Mesenchymal stem cell (in vitro differentiated cells and primary cell): ENCODE measurements around the gene KCNK1.
A peak's percentile ranks its signal among the peaks of the same experiment; 100 is the strongest.

Experiments
- DNase-seq: peaks from one replicate; pipeline ENCODE4 v3.0.0-alpha.2; 2013
- H2AFZ ChIP-seq: one replicate; pipeline ENCODE4 v1.6.1; 2013; ENCODE audit warnings: low read depth, mild to moderate bottlenecking, control low read depth, inconsistent platforms, low read length, moderate library complexity
- H2AK5ac ChIP-seq: 2 replicates; pipeline ENCODE4 v1.6.1; 2013; ENCODE audit warnings: low read length, moderate library complexity, mild to moderate bottlenecking, inconsistent platforms; ENCODE audit not compliant: severe bottlenecking
- H2BK120ac ChIP-seq: one replicate; pipeline ENCODE4 v1.6.1; 2013; ENCODE audit warnings: low read depth, mild to moderate bottlenecking, inconsistent platforms, low read length, moderate library complexity
- H2BK12ac ChIP-seq, 2 experiments: one replicate each; pipeline ENCODE4 v1.6.1; 2013; ENCODE audit warnings: inconsistent platforms in 2 of 2, low read length in 2 of 2, mild to moderate bottlenecking in 2 of 2, moderate library complexity in 2 of 2, control low read depth in 1 of 2
- H2BK15ac ChIP-seq: one replicate; pipeline ENCODE4 v1.6.1; 2013; ENCODE audit warnings: mild to moderate bottlenecking, low read depth, inconsistent platforms; ENCODE audit not compliant: poor library complexity, severe bottlenecking
- H2BK5ac ChIP-seq: 2 replicates; pipeline ENCODE4 v1.6.1; 2013; ENCODE audit warnings: low read depth, mild to moderate bottlenecking, low read length, control low read depth, inconsistent platforms; ENCODE audit not compliant: poor library complexity, severe bottlenecking
- H3K14ac ChIP-seq, 2 experiments: one replicate each; pipeline ENCODE4 v1.6.1; 2013; ENCODE audit warnings: inconsistent platforms in 2 of 2, low read length in 2 of 2, control low read depth in 1 of 2, mild to moderate bottlenecking in 1 of 2, moderate library complexity in 1 of 2
- H3K18ac ChIP-seq, 2 experiments: one replicate each; pipeline ENCODE4 v1.6.1; 2013; ENCODE audit warnings: inconsistent platforms in 2 of 2, low read length in 2 of 2, control low read depth in 1 of 2, low read depth in 1 of 2, mild to moderate bottlenecking in 1 of 2
- H3K23ac ChIP-seq, 2 experiments: one replicate each; pipeline ENCODE4 v1.6.1; 2013; ENCODE audit warnings: inconsistent platforms in 2 of 2, low read length in 2 of 2, mild to moderate bottlenecking in 2 of 2, moderate library complexity in 2 of 2, control low read depth in 1 of 2
- H3K27ac ChIP-seq: 2 replicates; pipeline ENCODE4 v1.5.1; 2013; ENCODE audit warnings: mild to moderate bottlenecking, moderate library complexity, low read length, control low read depth, inconsistent platforms; ENCODE audit not compliant: poor library complexity, severe bottlenecking
- H3K27me3 ChIP-seq, 2 experiments: 2 replicates each; pipeline versions ENCODE4 v1.6.1 to v1.7.0; 2013; ENCODE audit warnings: low read length in 2 of 2, mild to moderate bottlenecking in 2 of 2, moderate library complexity in 2 of 2, control low read depth in 1 of 2, inconsistent platforms in 1 of 2; ENCODE audit not compliant: control insufficient read depth in 1 of 2, insufficient read depth in 1 of 2
- H3K36me3 ChIP-seq, 2 experiments: 2 replicates each; pipeline versions ENCODE4 v1.6.1 to v1.7.0; 2013; ENCODE audit warnings: low read length in 2 of 2, control low read depth in 1 of 2, inconsistent platforms in 1 of 2, low read depth in 1 of 2, mild to moderate bottlenecking in 1 of 2; ENCODE audit not compliant: insufficient read depth in 2 of 2, control insufficient read depth in 1 of 2
- H3K4ac ChIP-seq, 2 experiments: one replicate each; pipeline ENCODE4 v1.6.1; 2013; ENCODE audit warnings: inconsistent platforms in 2 of 2, low read length in 2 of 2, mild to moderate bottlenecking in 2 of 2, moderate library complexity in 2 of 2, control low read depth in 1 of 2, low read depth in 1 of 2
- H3K4me1 ChIP-seq: 2 replicates; pipeline ENCODE4 v1.6.1; 2013; ENCODE audit warnings: low read depth, low read length, control low read depth; ENCODE audit not compliant: control insufficient read depth, insufficient read depth
- H3K4me2 ChIP-seq: 2 replicates; pipeline ENCODE4 v1.6.1; 2013; ENCODE audit warnings: low read length, mild to moderate bottlenecking, inconsistent platforms; ENCODE audit not compliant: poor library complexity, severe bottlenecking
- H3K4me3 ChIP-seq, 2 experiments: 2 replicates each; pipeline versions ENCODE4 v1.5.1 to v1.7.0; 2013; ENCODE audit warnings: low read length in 2 of 2, mild to moderate bottlenecking in 2 of 2, control low read depth in 1 of 2, low read depth in 1 of 2; ENCODE audit not compliant: insufficient read depth in 1 of 2
- H3K79me1 ChIP-seq: replicated peaks from 2 replicates; pipeline ENCODE4 v1.6.1; 2013; ENCODE audit warnings: mild to moderate bottlenecking, control low read depth, low read length, inconsistent platforms; ENCODE audit not compliant: poor library complexity, severe bottlenecking
- H3K9ac ChIP-seq: 2 replicates; pipeline ENCODE4 v1.7.0; 2013; ENCODE audit warnings: mild to moderate bottlenecking, low read length, moderate library complexity
- H3K9me3 ChIP-seq: 2 replicates; pipeline ENCODE4 v1.7.0; 2013; ENCODE audit warnings: mild to moderate bottlenecking, low read length; ENCODE audit not compliant: control insufficient read depth
- H4K8ac ChIP-seq: one replicate; pipeline ENCODE4 v1.6.1; 2013; ENCODE audit warnings: inconsistent platforms, mild to moderate bottlenecking, low read length, moderate library complexity
- H4K91ac ChIP-seq: one replicate; pipeline ENCODE4 v1.6.1; 2013; ENCODE audit warnings: mild to moderate bottlenecking, low read length, inconsistent platforms
- WGBS: methylation state at CpG from one replicate; pipeline ENCODE4 v1.1.7; 2013; ENCODE audit warnings: mixed read lengths; 5-methylcytosine and 5-hydroxymethylcytosine counted together

The KCNK1 gene

GRCh38 chr1:233587196-233587595 lies 26.7 kb upstream of the KCNK1 start:
- Histone ChIP-seq H3K4me2 (no peak overlapping the region), H3K23ac (no peak overlapping the region), H3K18ac (no peak overlapping the region), H3K14ac (no peak overlapping the region), H3K9ac (no peak overlapping the region), H3K27me3 (no peaks in the 10 kb centered on the region), H3K9me3 (no peaks in the 10 kb centered on the region), H3K79me1 (no peaks in the 10 kb centered on the region), H2AFZ (no peak overlapping the region), H2BK5ac (no peak overlapping the region), H3K27ac (no peak overlapping the region), H3K4me1 (no peaks in the 10 kb centered on the region), H3K4ac (no peak overlapping the region), H3K36me3 (no peaks in the 10 kb centered on the region), H2BK12ac (no peak overlapping the region), H3K4me3 (no peak overlapping the region), H4K91ac (no peak overlapping the region), H2BK120ac (no peak overlapping the region), H2AK5ac (no peak overlapping the region), H2BK15ac (no peak overlapping the region), H4K8ac (no peak overlapping the region)
- WGBS, result 90% methylated on average over 3 of the region's 4 CpGs
- no peak for DNase-seq

DNA sequence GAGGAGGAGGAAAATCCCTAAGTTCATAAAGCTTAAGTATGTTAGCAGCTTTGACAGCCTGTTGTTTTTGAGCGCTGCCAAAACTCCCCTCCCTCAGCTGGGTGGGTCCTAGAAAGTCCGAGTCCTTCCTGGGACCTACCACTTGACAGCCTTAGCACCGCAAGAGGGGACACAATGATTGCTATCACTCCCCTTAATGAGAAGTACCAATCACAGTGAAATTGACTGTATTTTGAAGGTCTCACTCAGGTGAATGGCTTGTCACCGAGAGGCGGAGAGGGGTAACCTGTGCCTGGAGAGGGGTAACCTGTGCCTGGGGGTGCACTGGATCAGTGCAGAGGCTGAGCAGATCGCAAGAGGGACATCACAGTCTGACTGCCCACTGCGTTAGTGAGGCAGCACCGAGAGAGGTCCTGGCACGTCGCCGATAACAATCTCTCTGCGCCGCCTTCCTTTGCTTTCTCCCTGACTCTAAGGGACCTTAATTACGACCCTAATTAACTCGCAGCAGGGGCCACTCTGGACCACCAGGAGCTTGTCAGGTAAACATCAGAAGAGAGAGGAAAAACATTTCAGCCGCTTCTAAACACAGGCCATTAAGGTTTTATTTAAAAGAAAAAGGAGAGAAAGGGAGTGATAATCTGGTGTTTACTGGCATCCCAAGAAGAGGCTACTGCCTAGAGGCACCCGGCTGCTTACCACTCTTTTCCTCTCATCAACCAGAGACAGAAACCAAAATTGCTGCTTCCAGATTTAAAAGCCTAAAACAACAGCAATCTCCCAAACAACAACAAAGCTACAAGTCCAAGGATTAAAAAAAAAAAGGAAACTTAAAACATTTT lies 25.7 kb upstream of the KCNK1 start:
- no peak overlapping the region for H2AFZ ChIP-seq
- DNase-seq, result no peak
- H3K27me3 ChIP-seq, result no peaks in the 10 kb centered on the region
- H3K4me1 ChIP-seq, result no peaks in the 10 kb centered on the region
- H3K79me1 ChIP-seq, result no peaks in the 10 kb centered on the region
- H2BK5ac ChIP-seq, result no peak overlapping the region
- no peak overlapping the region for H3K18ac ChIP-seq
- H2BK12ac ChIP-seq, result no peak overlapping the region
- no peak overlapping the region for H3K9ac ChIP-seq
- 5% methylated on average over 12 of the region's 17 CpGs for WGBS
- peak overlapping the region in 1 of 2 experiments; percentile 36 for H3K4me3 ChIP-seq
- no peak overlapping the region for H4K8ac ChIP-seq
- H4K91ac ChIP-seq, result no peak overlapping the region
- no peak overlapping the region for H2BK15ac ChIP-seq
- H2BK120ac ChIP-seq, result no peak overlapping the region
- no peak overlapping the region for H3K4ac ChIP-seq
- no peak overlapping the region for H3K4me2 ChIP-seq
- H3K27ac ChIP-seq, result no peak overlapping the region
- no peaks in the 10 kb centered on the region for H3K9me3 ChIP-seq
- H3K36me3 ChIP-seq, result no peaks in the 10 kb centered on the region
- H3K23ac ChIP-seq, result no peak overlapping the region
- no peak overlapping the region for H2AK5ac ChIP-seq
- no peak overlapping the region for H3K14ac ChIP-seq

- Histone ChIP-seq H2BK15ac (no peak overlapping the region), H3K18ac (no peak overlapping the region), H3K9me3 (no peaks in the 10 kb centered on the region), H2BK12ac (no peak overlapping the region), H2AK5ac (no peak overlapping the region), H4K8ac (no peak overlapping the region), H2AFZ (no peak overlapping the region), H3K9ac (no peak overlapping the region), H3K14ac (no peak overlapping the region), H3K4me1 (no peaks in the 10 kb centered on the region), H3K27me3 (peaks cover 0 to 4% of the 10 kb centered on the region in 2 experiments), H3K4me2 (no peak overlapping the region), H2BK5ac (no peak overlapping the region), H4K91ac (no peak overlapping the region), H3K4me3 (no peak overlapping the region), H3K23ac (no peak overlapping the region), H3K36me3 (no peaks in the 10 kb centered on the region), H3K4ac (no peak overlapping the region), H2BK120ac (no peak overlapping the region), H3K79me1 (no peaks in the 10 kb centered on the region), H3K27ac (no peak overlapping the region)
- no CpG with 5 or more reads among the region's 2 CpGs for WGBS
- DNase-seq, result peak; percentile 1
These were observed 16.4 kb upstream of the KCNK1 start for GRCh38 chr1:233597489-233597901.

DNA sequence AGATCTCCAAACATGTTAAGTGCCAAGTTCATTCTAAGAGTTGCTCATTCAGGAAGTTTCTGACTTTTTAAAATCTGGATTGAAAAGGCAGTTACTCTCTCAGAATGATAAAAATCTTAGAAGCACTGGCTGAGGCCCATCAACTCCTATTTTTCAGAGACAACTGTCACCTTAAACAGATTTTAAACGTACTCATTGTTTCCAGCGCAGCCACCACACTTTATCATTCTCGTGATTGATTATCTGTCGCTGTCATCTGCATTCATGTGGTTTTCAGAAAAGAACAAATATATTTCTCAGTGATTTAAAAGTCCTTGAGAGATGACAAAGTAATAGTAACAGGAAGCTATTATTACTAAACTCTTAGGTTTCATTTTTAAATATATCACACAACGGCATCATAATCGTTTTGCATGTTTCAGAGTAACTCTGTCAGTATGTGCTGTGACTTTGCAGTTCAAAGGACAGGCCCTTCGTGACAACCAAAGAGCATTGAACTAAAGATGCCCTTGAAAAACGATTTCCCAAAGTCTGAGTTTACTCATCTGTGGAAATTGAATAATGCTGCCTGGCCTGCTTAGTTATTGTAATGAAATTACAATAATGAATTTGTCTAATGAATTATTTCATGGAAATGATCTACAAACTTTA lies 14.9 kb upstream of the KCNK1 start:
- H2BK12ac ChIP-seq, result no peak overlapping the region
- DNase-seq, result peak; percentile 1
- no peak overlapping the region for H4K8ac ChIP-seq
- H3K4me3 ChIP-seq, result no peak overlapping the region
- no peak overlapping the region for H3K14ac ChIP-seq
- no peak overlapping the region for H3K18ac ChIP-seq
- H2AFZ ChIP-seq, result no peak overlapping the region
- no peak overlapping the region for H3K9ac ChIP-seq
- H3K4me2 ChIP-seq, result no peak overlapping the region
- no peak overlapping the region for H2BK15ac ChIP-seq
- no peak overlapping the region for H2BK5ac ChIP-seq
- no peaks in the 10 kb centered on the region for H3K36me3 ChIP-seq
- H3K4me1 ChIP-seq, result no peaks in the 10 kb centered on the region
- H3K4ac ChIP-seq, result no peak overlapping the region
- H3K23ac ChIP-seq, result no peak overlapping the region
- H3K9me3 ChIP-seq, result peaks cover 4% of the 10 kb centered on the region
- no peak overlapping the region for H2AK5ac ChIP-seq
- H3K27ac ChIP-seq, result no peak overlapping the region
- H2BK120ac ChIP-seq, result no peak overlapping the region
- H4K91ac ChIP-seq, result no peak overlapping the region
- H3K79me1 ChIP-seq, result no peaks in the 10 kb centered on the region
- peaks cover 0 to 4% of the 10 kb centered on the region in 2 experiments for H3K27me3 ChIP-seq
- WGBS, result 54% methylated on average over 6 of the region's 8 CpGs
